H54 (cell line): Measurements from ENCODE around the gene OR10J1.

Experiments
- DNase-seq: peaks from one replicate; pipeline ENCODE4 v3.0.0; 2011; ENCODE audit warnings: low spot score, mixed read lengths; ENCODE audit not compliant: insufficient read length
- FAIRE-seq: peaks from 3 replicates; lab custom pipeline; 2011; peaks lifted over from hg19 to GRCh38; lab: Jason Lieb, UNC
- POLR2A ChIP-seq: IDR thresholded peaks from 2 replicates; pipeline ENCODE4 v1.6.1; 2011; ENCODE audit warnings: low read depth, mild to moderate bottlenecking, low read length

Gene OR10J1

GRCh38 chr1:159459551-159459950, 20.0 kb downstream of the OR10J1 start:
- FAIRE-seq (no peak), DNase-seq (no peak)
- TF ChIP-seq POLR2A = no peak

GRCh38 chr1:159465191-159465603, 25.7 kb downstream of the OR10J1 start:
- TF ChIP-seq POLR2A = no peak
- DNase-seq = no peak
- FAIRE-seq = no peak

GRCh38 chr1:159468321-159468720, 28.8 kb downstream of the OR10J1 start:
- no peak for TF ChIP-seq POLR2A
- DNase-seq (no peak), FAIRE-seq (no peak)

- FAIRE-seq (no peak), DNase-seq (no peak)
- TF ChIP-seq POLR2A = no peak
Measured at GRCh38 chr1:159469921-159470533, 30.5 kb downstream of the OR10J1 start.

GRCh38 chr1:159473335-159473734, 33.8 kb downstream of the OR10J1 start:
- DNase-seq (no peak), FAIRE-seq (no peak)
- TF ChIP-seq POLR2A = no peak

GRCh38 chr1:159474926-159475325, 35.4 kb downstream of the OR10J1 start:
- DNase-seq = no peak
- TF ChIP-seq POLR2A = no peak
- no peak for FAIRE-seq

- no peak for TF ChIP-seq POLR2A
- no peak for FAIRE-seq
Measured at GRCh38 chr1:159483501-159483900, 44.0 kb downstream of the OR10J1 start.

More at GRCh38 chr1:159483501-159483900, 44.0 kb downstream of the OR10J1 start:
- DNase-seq = no peak
